HG02759 (cell line): Measurements from ENCODE around the gene METTL4.

Experiments used
- ATAC-seq: cut with Tn5 transposase; IDR thresholded peaks from one replicate; pipeline ENCODE4 v1.9.1; 2021; ENCODE audit warnings: mild to moderate bottlenecking, moderate library complexity; ENCODE audit not compliant: unreplicated experiment

The METTL4 gene, protein sequence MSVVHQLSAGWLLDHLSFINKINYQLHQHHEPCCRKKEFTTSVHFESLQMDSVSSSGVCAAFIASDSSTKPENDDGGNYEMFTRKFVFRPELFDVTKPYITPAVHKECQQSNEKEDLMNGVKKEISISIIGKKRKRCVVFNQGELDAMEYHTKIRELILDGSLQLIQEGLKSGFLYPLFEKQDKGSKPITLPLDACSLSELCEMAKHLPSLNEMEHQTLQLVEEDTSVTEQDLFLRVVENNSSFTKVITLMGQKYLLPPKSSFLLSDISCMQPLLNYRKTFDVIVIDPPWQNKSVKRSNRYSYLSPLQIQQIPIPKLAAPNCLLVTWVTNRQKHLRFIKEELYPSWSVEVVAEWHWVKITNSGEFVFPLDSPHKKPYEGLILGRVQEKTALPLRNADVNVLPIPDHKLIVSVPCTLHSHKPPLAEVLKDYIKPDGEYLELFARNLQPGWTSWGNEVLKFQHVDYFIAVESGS

DNA sequence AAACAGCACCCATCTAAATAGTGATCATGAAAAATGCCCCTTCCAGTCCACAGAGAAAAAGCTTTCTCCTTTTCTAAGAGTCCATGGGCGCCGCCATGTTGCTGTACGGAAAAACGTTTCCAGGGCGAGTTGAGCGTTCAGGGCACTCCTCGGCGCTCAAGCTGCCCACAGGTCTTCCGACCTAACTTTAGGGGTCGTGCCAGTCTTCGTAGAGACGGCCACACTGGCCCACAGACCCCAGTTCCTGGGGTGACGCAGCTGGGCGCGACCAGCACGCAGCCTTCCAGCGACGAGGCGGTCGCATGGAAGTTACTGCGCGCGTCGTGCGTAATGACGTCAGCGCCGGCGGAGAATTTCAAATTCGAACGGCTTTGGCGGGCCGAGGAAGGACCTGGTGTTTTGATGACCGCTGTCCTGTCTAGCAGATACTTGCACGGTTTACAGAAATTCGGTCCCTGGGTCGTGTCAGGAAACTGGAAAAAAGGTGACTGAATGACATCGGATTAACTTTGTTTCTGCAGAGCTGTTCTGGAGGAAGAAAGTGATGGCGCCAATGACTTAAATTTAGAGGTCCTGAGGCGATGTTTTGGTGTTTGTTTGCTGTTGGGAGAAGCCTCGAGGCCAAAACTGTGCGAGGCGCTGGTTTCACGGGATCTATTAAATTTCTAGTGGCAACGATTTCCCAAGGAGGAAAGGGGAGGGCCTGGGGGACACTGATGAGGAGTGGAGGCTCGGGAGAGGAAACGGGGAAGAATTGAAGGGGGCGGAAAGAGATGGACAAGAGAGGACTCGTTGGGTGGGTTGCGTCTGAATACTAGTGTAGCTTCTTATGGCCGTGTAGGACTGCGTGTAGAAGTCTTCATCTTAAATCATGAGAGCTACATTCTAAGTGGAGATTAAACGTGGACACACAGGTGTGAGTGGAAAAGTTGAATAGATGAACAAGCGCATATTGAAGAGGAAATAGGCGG lies at the start of gene METTL4, which contains the start of gene NDC80:
Gene METTL4, minus strand, starts transcription at position 306 of the 971 bp plus-strand sequence. CDS start 4,289 bp downstream, outside the sequence.
Gene NDC80, plus strand, starts transcription at position 358 of the 971 bp plus-strand sequence. CDS start 1,429 bp downstream, outside the sequence.
- ATAC-seq = peak; percentile 83

DNA sequence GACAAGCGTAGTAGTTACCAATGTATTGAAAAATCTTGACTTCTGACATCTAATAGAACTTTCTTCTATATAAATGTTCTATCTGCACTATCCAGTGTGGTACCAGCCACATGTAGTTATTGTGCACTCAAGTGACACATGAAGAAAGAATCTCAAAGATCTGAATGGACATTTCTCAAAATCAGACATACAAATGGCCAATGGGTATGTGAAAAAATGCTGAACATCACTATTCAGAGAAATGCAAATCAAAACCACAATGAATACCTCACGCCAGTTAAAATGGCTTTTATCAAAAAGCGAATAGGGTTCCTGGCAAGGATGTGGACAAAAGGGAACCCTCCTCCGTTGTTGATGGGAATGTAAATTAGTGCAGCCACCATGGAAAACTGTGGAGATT lies 46.7 kb upstream of the METTL4 start:
- no peak for ATAC-seq

DNA sequence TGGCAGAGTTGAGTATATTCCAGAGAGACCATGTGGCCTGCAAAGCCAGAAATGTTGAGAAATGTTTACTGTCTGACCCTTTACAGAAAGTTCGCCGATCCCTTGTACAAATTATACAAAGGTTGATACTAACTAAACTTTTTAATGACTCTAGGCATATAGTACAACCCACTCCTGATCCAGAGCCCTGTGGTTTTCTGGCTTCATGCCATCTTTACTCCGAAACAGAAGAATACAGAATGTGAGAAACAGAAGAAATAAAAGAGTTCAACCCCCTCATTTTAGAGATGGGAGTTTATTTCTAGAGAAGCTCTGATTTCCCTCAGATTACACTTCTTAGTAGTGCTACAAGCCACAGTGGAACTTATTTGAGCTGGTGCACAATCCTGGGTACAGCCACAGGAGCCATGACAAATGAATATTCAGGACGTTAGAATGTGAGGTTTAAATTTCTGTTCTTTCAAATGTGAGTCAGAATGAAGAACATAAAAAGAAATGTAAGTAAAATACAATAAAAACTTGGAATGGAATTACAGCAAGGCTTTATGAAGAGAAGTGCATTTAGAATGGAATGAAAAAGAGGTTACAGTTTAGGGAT lies 46.2 kb upstream of the METTL4 start:
- no peak for ATAC-seq

DNA sequence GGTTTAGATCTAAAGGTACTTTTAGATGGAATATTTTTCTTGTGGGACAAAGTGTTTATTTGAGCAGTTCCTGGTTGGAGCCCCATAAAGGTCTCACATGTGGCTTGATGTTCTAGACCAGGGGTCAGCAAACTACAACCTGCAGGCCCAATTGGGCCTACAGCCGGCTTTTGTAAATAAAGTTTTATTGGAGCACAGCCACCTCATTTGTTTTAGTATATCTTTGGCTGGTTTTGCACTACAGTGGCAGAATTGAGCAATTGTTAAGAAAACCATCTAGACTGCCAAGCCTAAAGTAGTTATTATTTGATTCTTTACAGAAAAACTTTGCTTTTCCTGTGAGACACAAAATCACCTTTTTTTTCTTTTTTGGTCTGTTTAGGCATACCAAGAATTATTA lies 41.7 kb upstream of the METTL4 start:
- ATAC-seq = no peak

DNA sequence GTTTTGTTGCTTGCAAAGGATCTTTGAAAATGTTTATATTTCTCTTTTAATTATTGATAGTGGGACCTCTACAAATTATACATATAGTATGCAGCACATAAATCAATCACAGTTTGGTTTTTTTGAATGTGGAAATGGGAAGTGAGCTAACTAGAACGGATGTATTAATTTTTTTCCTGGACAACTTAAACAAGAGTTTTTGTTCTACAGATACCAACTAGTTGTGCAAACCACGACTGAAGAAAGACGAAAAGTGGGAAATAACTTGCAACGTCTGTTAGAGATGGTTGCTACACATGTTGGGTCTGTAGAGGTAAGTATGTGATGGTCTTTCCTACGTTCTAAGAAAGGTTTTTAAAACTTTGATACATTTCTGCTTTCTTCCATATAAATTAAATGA lies 39.2 kb upstream of the METTL4 start:
- ATAC-seq = no peak

DNA sequence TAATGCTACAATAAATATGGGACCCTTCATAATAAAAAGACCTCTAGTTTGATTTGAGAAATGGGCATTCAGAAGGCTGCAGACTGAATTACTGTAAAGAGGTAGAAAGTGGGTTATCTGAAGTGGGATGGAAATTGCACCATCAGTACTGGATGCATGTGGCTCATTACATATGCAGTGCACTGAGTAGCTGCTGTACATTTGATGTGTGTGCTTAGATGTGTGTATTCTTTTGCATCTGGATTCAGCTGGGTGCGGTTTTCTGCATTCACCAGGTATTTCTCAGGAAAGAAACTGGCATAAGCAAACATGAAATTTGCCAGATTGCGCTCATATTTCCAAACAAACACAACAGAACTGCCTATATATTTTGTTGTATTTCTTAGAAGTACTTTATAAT lies 38.3 kb upstream of the METTL4 start:
- ATAC-seq = no peak

DNA sequence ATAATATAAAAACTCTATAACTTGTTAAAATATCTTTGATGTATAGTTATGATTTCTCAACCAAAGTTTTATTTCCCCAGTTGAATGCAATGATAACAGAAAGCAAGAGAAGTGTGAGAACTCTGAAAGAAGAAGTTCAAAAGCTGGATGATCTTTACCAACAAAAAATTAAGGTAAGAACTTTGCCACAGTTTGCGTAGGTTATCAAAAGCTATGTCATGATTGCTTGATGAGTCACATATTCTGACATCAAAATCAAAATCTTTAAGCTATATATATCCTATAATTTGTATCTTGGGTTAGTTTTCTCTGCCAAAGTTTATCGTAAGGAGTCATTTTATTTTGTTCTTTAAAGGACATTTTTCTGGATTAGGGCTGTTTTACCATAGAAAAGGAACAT lies 35.0 kb upstream of the METTL4 start:
- ATAC-seq = no peak

DNA sequence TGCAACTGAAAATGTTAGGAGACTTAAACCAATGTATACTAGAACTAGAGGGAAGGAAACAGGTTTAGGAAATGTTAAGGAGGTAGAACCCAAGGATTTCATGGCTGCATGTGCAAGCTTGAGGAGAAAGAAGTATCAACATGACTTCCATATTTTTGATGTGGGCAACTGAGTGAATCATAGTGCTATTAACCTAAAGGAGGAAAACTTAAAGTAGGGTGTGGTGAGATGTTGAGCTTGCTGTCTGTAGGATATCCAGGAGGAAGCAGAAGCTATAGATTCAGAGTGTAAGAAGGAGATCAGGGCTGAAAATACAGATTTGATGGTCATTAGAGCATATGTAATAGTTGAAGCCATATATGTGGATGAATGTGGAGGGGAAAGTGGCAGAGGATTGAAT lies 31.5 kb upstream of the METTL4 start:
- ATAC-seq = no peak

DNA sequence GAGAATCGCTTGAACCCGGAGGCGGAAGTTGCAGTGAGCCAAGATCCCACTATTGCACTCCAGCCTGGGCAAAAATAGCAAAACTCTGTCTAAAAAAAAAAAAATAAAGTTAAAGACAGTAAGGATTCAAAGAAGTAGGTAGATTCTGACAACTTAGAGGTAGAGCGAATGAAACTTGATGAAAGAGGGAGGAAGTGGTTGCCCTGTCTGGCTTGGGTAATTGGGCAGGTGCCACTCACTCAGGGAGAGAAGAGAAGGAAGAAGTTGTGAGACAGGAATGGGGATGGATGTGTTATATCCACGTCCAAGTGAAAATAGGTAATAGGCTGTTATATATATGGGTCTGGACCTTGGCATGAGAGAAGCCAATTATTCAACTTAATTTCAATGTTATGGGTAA lies 26.3 kb upstream of the METTL4 start:
- ATAC-seq = no peak

DNA sequence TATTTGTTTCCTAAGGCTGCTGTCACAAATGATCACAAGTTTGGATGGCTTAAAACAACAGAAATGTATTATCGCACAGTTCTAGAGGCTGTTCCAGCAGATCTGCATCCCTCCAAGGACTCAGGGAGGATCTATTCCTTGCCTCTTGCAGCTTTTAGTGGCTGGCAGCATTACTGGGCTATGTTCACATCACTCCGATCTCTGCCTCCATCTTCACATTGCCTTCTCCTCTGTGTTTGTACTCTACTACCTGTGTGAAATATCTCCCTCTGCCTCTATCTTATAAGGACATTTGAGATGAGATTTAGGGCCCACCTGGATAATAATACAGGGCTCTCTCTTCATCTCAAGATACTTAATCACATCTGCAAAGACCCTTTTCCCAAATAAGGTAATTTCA lies 19.0 kb upstream of the METTL4 start:
- no peak for ATAC-seq

DNA sequence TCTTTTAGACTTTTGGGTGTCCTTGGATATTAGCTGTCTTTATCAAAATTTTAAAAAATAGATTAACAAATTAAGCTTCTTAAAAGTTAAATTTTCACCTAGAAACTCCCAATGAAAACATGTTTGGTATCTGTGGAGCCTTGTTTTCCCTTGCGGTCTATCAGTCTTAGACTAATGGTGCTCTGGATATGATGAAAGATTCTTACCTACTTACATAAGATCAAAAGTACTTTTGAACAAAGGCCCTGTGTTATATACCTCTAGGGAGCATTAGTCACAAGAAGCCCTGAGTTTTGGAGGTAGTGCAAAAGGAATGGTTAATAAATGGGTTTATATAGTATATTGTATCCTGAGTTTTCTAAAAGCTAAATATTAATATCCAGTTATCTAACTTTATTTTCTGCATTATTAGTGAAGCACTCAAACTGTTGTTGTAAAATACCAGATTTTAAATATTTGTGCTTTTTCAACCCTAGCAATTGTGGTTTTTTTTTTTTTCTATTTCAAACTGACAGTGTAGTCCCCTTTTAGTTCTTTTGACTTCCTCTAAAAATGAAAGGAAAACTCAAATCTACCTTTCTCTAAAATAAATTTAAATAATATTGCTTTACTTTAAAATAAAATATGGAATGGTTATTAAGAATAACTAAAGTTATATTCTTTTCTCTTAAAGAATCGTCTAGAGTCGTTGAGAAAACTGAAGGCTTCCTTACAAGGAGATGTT lies 18.2 kb upstream of the METTL4 start:
- no peak for ATAC-seq

DNA sequence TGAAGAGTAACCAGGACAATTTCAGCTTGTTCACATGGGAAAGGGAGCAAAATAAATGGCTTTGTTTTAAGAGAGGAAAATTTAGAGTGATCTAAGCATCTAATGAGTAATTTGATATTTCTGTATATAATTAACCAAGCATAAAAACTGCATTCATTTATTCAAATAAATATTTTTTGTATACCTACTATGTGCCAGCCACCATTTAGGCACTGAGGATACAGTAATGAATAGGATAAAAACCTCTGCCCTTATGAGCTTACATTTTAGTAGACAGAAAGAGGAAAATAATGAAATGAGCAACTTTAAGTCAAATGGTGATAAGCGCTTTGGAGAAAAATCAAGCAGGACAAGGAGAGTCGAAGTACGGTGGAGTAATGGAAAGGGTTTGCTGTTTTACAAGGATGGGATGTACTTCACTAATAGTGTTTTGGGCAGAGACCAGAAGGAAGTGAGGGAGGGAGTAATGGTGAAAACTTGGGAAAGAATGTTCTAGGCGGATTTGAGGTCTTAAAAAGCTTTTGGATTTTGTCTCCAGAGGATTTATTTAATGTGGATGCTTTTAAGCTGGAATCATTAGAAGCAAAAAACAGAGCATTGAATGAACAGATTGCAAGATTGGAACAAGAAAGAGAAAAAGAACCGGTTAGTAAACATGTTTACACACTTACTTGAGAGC lies 17.5 kb upstream of the METTL4 start:
- ATAC-seq = no peak

DNA sequence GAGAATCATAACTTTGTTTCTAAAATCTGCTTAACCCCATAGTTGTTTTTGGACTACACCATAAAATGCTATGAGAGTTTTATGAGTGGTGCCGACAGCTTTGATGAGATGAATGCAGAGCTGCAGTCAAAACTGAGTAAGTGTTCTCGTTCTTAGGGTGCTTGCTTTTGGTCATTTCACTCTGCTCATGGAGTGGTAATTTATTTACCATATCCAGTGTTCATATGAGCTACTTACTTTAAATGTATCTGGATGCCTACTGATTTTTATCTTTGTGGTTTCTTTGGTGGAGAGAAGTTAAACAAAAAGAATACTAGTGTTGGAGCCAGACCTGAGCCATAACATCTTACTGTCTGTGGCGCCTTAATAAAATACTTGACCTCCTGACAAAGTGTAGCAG lies 16.5 kb upstream of the METTL4 start:
- ATAC-seq = no peak

DNA sequence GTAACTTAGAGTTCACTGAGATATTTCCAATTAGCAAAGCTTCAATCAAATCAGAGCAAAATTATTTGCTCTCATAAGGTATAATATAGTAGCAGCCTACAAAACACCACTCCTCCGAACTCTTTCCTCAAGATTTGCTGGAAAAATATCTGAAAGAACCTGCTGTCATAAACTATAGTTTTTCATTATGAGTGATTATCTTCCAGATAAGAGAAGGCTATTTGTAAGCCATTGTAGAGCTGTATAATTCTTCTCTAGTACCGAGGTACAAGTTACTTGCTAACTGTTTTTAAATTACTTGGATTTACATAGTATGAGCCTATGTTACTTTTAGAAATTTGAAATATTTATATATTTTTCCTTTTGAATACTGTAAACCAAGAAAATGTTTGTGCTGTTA lies 2.1 kb upstream of the METTL4 start:
- no peak for ATAC-seq

DNA sequence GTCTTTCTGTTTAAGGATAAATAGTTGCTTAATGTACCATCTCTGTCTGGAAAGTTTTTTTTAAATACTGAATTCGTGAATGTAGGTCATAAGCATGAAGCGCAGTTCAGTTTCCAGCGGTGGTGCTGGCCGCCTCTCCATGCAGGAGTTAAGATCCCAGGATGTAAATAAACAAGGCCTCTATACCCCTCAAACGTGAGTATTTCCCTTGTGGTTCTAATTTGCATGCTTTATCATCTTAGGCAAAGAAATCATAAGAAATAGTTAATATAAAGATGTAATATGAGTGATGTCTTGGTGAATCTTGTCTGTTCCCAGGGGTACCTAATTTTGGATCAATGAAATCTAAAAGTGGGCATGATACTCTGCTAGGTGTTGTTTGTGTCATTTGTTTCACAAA lies 1.6 kb upstream of the METTL4 start:
- no peak for ATAC-seq

DNA sequence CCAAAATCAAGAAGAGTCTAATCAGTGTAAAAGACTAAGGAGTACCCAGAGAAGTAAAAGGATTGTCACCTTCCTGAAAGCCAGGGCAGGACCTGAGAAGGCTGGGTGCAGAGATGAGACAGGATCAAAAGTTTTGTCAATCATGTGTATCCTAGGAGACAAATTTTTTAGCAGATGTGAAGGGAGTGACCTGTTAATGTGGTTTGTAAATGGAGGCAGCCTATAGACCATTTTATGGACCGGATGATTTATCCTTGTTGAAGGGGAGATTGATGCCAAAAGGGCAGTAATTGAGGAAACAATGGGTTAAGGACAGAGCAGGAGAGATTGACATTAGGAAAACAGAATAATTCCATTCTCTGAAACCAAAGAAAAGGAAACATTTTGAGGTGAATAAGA lies 865 bp upstream of the METTL4 start:
- ATAC-seq = peak; percentile 10

DNA sequence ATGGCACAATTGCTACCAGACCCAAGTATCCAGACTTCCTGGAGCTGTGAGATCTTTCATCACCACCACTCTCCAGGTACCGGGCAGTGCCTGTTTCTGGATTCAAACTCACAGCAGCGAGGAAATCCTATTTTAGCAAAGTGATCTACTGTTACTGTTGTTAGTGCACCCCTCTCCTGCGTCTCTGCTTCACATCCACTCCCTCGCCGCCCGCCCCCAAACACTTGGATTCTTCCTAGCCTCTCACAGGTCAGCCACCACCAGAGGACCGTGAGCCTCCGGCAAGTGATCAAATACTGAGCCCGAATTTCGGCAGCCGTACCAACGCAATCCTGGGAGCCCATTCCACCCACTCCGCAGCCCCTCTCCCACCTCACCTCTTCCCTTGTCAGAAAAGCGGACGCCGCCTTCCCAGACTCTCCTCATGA lies 519 bp downstream of the METTL4 start:
- peak; percentile 47 for ATAC-seq

DNA sequence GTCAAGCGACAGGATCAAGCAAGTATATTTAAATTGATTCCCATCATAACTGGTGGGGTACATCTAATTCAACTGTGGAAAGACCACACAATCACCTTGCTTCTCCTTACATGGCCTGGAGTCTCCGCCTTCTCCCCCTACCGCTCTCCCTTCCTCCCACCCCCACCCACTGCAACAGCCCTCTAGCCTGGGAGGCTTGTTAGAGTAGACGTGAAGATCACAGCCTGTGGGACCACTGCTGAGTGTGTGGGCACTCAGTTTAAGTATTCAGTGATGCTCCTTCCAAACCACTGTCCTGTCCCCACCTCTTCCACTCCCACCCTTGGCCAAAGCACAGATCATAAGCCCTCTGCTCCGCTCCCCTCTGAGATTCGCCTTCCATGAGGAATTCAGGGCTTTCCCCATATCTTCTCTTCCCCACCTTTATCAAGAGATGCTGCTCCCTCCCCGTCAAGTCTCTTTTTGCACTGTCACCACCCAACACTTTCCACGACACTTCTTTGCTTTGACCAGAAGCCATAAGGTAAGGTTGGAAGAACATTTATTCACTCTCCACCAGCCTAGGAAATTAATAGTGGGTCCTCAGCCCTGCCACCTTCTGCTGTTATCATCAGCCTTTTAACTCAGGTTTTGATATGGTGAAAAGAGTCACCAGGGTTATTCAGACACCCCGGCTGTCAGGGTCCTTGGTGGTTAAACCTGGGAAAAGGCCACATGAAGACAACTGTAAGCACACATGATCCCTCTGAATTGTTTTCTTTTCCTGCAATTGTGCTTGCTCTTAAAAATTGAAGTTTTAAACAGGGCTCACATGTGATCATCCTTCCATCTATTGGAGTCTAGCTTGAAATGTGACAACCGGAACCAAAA lies 1.7 kb downstream of the METTL4 start:
- no peak for ATAC-seq

DNA sequence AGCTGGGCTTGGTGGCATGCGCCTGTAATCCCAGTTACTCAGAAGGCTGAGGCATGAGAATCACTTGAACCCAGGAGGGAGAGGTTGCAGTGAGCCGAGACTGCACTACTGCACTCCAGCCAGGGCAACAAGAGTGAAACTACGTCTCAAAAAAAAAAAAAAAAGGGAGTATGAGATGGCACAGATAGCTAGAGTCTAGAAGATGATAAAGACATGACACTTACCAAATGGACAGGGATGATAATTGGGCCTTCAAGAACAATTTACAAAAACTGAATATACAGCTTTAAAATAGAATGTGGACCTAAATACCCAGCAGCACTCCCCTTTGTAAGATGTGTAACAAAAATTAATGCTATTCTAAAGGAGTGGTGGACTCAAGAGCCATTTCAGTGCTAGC lies 2.7 kb downstream of the METTL4 start:
- ATAC-seq = no peak
